ENCODE measurements around the gene TMEM255A.

DNA sequence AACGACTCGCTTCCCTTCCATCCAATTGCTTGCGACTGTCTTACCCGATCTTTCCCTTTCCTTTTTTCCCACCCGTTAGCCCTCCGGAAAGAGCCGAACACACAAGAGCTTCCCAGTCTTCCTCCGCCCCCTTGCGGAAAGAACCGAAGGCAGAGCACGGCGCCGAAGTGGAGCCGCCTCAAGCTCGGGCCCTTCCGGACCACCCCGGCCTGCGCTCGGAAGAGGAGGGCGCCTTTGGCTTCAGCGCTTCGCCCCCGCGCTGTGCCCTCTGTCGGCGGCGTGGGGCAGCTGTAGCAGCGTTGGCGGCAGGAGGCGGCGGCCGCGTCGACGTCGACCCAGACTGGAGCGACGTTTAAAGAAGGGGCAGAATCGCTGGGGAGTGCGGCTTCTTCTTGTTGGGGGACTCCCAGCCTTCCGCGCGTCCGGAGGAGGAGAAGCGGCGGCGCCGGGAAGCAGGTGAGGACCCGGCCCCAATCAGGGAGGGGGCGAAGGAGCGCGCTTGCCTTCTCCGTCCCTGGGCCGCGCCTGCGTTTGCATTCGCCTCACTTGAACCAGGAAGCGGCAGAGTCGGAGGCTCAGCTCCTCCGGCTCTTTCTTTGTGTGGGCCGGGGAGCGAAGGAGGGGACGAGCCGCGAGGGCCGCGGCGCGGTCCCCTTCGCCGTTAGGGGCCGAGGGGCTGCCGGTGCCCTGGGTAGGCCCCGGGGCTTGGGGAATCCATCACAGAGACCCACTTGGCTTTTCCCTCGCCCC, 60.6 kb downstream of the TMEM255A start, which contains the start of gene ZBTB33:
- TF ChIP-seq, protein P1, sequence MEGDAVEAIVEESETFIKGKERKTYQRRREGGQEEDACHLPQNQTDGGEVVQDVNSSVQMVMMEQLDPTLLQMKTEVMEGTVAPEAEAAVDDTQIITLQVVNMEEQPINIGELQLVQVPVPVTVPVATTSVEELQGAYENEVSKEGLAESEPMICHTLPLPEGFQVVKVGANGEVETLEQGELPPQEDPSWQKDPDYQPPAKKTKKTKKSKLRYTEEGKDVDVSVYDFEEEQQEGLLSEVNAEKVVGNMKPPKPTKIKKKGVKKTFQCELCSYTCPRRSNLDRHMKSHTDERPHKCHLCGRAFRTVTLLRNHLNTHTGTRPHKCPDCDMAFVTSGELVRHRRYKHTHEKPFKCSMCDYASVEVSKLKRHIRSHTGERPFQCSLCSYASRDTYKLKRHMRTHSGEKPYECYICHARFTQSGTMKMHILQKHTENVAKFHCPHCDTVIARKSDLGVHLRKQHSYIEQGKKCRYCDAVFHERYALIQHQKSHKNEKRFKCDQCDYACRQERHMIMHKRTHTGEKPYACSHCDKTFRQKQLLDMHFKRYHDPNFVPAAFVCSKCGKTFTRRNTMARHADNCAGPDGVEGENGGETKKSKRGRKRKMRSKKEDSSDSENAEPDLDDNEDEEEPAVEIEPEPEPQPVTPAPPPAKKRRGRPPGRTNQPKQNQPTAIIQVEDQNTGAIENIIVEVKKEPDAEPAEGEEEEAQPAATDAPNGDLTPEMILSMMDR (IDR thresholded peaks at IDR 0.05): peak; percentile 62
- TF ChIP-seq EZH2 (IDR thresholded peaks at IDR 0.05): no peak

Measured in neural progenitor cell (in vitro differentiated cells).